Left renal cortex interstitium (tissue), 4 donors: ENCODE data around the gene SETD7. TPM values are rescaled to one million over a fixed set of nuclear protein-coding genes. Genes with fewer than 3 reads are reported as not detected.

Experiments used
- DNase-seq, 4 donors: peaks; one replicate each; pipeline ENCODE4 v3.0.0-alpha.2; 2013; ENCODE audit warnings: low read depth in 4 of 4, low spot score in 2 of 4, missing footprints in 1 of 4
- polyA plus RNA-seq, 4 donors: library from polyadenylated mRNA; unstranded; fragments of 120-200 nt; gene quantifications; one replicate each; pipeline ENCODE4 v1.2.1, GENCODE V29; 2013; ENCODE audit not compliant: insufficient read length in 4 of 4

Gene SETD7
- polyA plus RNA-seq, 4 donors, result 12.6 to 13.1 (median 12.7) TPM

DNA sequence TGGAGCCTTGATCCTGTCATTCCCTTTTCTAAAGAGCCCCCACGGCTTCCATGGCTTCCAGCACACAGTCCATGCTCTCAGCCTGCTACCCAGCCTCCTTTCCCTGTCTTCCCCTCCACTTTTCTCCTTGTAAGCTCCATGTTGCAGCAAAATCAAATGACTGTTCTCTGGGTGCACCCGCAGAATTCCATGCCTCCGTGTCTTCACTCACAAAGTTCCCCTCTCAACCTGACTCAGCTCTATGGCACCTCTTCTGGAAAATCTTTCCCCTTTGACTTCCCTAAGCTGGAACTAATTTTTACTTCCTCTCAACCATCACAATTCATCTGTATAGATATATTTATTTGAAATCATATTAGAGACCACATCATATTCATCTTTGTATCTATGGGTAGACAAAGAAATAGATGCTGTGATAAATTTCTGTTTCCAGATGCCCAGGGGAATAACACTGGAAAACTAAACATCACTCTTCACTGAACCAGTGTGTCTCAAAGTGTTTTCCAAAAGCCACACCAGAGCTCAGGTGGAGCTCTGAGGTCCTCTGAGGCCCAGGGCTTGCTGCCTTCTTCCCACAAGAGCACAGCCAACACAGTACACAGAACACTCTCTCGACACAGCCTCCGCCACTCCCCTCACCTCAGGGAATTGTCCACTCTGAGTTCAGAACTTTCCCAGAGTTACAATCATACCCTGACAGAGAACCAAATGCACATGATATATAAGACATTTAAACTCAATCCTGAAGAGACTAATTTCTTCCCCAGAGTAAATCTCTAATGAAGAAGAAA lies 3.3 kb downstream of the SETD7 start:
- DNase-seq, result no peak

DNA sequence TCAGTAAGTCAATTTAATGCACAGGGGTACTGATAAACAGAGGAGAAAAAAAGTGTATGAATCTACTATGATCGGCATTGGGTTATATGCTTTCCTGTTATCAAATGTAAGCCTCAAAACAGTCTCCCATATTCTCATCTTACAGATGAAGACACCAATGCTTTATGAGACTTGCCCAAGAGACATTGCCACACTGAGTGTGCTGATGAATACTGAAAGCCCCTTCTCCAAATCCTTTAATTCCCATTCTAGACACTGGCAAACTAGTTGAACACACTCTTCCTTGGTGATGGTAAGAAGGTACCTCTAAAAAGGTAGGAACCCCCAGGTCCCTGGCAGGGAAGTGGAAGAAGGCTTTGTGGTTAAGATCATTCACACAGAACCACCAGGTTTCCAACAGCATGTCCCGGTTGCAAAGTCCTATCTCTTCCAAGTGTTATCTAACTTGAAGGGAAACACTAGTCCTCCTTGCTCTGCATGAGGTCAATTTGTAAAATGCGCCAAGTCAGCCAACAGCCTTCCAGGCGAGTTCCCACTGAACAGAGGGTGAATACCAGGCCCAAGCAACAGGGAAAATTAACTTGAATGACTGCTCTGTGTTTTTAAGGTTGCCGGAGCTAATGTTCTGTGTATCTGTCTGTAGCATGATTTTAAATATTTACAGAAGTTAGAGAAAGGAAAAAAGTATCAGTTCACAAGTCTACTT lies 5.1 kb downstream of the SETD7 start:
- no peak for DNase-seq

DNA sequence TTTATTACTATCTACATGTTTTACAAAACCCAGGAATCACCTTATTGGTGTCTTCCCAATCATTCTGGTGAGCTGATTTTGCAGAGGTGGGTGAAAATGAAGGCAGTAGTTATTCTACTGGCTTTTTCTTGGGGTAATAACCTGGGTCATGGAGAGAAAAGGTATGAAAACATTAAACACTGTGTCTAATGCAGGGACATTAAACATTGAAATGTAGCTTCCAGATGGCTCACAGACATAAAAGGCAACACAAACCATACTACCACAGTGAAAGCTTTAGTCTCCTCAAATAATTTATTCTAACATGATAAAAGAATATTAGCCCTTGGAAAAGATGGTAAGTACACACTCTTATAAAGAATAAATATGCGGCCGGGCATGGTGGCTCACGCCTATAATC lies 8.0 kb downstream of the SETD7 start:
- no peak for DNase-seq

DNA sequence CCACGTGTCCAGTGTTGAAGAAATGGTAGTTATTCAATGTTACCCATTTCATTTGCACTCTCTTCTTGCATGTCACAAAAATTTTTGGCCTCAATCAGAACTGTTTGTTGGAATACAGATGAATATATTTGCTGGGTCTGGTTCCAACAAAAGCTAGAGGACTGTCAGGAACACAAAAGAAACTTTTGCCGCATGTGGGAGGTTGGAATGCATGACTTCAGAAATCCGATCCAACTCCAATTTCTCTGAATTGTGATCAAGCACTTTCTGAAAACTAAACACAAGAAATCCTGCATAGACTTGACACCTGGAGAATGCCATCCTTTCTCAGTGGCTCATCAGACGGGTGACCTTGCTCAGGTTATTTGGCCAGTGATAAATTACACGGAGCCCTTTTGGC lies 15.4 kb downstream of the SETD7 start:
- DNase-seq, result no peak

DNA sequence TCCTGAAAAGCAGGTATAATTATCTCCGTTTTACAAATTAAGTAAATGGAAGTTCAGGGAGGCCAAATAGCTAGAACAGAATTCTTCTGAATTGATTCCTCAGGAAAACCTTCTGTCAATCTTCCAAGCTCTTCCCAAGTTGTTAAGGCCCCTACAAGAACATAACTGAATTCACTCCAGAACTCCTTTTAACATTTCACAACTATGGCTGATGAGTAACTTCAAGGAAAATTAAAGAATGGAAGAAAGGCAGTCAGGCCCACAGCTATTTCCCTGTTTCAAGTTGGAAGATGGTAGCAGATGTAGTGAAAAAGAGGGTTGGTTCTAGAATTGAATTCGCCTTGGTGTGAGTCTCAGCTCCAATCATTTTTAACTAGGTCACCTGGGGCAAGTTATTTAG lies 15.9 kb downstream of the SETD7 start:
- DNase-seq, result no peak

DNA sequence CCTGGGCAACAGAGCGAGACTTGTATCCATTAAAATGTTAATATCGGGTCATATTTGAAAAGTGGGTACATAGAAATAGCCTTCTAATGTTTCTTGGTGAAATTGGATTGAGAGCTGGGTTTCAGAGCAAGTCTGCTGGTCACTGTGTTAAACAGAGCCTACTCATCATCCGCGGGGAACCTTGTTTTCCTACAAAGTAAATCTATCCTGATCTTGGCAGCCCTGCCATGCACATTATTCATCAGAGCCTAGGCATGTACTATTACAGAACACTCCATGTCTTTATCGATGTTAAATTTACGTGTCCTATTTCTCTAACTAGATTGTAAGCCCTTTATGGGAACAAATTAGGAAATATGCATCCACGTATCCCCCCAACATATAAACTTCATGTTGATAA lies 18.7 kb downstream of the SETD7 start:
- DNase-seq, result no peak

DNA sequence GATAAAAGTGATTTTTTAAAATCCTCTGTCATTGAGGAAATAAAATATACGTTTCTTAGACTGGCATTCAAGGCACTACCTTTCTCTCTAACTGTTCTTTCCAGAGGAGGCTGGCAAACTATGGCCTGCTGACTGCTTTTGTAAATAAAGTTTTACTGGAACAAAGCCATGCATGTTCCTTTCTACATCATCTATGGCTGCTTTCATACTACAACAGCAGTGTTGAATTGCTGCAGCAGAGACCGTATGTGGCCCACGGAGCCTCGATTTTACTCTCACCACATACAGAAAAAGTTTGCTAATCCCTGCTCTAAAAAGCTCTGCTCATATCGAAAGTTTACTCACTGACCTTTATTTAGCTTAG lies 20.2 kb downstream of the SETD7 start:
- DNase-seq, result no peak

DNA sequence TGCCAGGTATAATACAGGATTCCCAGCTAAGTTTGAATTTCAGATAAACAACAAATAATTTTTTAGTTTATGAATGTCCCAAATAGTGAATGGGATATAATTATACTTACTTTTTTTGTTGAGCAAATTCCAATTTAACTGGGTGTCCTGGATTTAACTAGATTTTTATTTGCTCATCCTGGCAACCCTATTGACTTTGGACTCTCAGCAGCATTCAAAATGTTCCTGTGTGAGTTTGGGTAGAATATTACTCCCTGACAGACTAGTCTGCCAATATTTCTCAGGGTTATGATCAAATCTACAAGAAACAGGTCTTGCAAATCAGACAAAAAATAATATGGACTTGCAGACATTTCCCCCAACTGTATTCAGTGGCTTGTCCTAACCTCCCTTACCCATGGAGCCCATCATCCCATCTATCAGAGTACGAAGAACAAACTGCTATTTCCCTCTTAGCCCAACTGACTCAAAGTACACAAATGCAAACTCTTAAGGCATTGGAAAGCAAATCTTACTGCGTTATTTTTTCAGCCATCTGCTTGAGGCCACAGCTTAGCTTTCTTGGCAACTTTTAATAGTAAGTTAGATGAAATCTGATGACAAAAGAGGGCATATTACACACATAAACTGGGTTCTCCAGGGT lies 20.7 kb downstream of the SETD7 start:
- DNase-seq, result no peak

DNA sequence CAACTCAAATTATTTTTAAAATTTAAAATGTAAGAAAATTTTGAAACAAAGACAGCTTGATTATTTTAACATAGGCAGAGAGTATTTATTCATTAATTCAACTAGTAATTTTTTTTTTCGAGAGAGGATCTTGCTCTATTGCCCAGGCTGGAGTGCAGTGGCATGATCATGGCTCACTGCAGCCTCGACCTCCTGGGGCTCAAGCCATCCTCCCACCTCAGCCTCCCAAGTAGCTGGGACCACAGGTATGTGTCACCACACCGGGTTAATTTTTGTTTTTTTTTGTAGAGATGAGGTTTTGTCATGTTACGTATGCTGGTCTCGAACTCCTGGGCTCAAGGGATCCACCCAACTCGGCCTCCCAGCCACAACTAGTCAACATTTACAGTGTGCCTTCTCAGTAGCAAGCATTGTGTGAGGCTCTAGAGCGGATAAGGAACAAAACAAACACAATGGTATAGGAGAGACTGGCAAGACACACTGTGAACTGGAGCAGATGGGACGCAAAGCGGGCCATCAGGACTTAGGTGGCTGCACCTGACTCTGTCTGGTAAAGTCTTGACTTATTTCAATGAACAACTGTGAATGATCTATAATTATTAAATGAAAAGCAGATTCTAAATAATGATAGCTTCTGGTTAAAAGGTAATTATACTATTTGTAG lies 21.6 kb downstream of the SETD7 start:
- no peak for DNase-seq

DNA sequence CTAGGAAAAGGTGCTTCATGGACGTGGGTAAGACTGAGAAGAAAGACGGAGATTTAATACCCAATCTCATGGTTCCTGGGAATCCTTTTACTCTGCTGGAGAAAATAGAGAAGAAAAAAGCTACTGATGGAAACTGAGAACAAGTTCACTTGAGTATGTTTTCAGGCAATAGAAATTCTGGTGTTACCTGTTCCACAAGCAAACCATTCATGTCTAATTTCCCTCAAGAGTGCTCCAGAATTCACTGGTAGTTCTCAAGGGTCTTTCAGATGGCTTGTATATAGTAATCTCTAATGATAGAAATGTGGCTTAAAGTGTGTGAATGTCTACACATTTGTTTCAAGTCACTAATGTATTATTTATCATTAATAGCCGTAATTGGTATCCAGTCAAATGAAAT lies 22.5 kb downstream of the SETD7 start:
- DNase-seq, result no peak

DNA sequence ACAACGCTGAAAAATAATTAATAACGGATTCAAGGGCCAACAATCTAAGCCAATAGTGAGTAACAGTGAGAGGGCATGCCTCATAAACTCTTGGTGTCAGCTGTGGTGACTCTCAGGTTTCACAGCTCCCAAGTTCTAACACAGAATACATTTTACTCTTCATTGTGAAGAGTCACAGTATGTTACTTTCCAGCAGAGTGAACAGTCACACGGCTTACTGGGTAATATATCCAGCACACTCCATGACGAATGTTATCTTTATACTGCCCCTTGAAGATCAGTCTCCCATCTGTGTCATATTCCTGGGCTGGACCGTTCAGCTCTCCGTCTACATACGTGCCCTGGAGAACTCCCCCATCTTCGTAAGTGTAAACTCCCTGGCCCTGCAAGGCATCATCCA lies 23.1 kb downstream of the SETD7 start:
- peak in 1 of 4 donors; percentile 62 for DNase-seq

DNA sequence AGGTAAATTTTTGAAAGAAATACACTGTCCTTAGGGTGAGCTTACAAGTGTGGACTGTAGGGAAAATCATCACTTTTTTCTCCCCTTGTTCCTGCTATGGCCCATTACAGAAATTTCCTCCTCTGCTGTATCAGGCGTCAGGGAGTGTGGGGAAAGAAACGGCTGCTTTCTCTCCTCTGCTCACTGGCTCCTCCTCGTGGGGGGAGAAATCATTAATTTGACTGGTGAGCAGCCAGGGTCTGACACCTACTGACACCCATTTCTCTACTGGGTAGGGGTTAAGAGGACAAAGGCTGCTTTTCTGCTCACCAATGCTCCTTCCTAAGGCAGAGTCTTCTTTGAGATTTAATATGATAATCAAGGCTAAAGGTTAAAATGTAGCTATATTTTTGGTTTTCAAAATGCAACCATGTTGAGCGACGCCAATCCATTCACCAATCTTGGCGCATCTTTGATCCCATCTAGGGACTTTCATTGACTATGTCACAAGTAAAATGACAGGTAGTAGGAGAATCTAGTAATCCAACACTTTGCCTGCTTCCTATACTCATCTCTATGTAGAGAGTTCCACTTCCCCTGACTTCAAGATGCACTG lies 25.1 kb downstream of the SETD7 start:
- no peak for DNase-seq

DNA sequence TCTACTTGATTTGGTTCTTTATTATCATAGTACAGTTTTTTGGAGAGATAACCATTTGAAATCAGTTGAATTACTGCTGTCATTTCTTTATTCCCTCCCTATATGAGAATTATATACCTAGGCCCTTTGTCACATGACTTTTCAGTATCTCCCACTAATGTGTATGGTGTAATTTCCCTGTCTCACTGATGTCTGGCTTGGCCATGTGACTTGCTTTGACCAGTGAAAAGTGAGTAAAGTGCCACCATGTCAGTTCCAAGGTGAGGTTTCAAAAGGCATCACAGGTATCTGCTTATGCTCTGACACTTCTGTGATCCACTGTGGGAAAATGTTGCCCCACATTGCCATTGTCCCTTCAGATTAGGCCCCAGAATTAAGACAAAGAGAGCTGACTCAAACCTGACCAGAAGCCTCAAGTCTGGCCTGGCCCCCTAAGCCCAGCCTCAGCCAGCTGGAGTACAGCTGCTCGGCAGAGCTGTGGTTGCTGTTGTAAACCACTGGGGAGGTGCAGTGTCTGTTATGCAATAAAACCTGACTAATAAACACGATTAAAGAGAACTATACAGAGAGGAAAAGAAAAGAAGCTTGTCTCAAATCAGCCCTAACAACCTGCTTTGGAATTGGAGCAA lies 27.5 kb downstream of the SETD7 start:
- DNase-seq, result no peak

DNA sequence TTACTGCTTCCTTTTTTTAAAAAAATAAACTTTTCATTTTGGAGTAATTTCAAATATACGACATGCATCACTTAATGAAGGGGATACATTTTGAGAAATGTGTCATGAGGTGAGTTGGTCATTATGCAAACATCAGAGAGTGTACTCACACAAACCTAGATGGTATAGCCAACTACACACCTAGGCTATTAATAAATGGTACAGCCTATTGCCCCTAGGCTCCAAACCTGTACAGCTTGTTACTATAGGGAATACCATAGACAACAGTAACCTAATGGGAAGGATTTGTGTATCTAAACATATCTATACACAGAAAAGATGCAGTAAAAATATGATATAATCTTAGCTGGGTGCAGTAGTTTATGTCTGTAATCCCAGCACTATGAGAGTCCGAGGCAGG lies 29.1 kb downstream of the SETD7 start:
- no peak for DNase-seq

DNA sequence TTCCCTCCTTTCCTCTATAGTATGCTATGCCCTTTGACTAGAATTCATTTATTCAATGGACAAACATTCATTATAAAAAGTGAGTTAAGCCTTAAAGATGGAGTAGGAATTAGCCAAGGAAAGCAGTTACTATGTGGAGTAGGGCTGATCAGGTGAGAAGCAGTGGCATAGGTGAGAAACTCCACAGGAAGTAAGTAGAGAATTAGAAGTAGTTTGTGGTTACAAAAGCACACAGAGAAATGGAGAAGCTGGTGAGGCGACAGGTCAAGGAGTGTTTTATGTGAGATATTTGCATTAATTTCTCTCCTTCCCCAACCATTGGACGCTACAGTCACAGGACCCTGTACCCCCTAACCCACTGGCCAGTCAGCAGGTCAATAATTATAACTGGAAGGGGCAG lies 30.6 kb downstream of the SETD7 start:
- no peak for DNase-seq

DNA sequence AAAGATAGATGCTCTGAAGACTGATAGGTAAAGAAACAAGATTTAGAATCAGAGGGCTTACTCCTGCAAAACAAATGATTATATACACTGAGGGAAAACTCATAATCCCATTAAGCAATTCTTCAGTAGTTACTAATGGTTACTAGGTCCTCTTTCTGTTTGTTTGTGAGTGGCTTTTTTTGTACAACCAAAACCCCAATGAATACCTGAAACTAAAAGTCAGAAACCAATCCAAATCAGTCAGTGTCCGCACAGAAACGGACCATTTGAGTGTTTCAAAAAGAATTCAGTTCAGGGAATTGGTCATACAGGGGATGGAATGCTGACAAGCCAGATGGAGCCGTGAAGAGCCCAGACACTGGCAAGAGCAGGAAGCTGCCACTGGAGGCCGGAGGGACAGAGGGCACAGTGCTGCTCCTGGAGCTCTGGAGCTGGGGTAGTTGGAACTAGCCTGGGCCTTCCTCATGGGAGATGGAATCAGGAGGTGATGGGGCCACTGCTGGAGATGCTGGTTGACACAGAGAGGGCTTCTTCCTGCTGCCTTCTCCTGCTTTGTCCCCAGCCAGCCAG lies 31.9 kb downstream of the SETD7 start:
- DNase-seq, result no peak

DNA sequence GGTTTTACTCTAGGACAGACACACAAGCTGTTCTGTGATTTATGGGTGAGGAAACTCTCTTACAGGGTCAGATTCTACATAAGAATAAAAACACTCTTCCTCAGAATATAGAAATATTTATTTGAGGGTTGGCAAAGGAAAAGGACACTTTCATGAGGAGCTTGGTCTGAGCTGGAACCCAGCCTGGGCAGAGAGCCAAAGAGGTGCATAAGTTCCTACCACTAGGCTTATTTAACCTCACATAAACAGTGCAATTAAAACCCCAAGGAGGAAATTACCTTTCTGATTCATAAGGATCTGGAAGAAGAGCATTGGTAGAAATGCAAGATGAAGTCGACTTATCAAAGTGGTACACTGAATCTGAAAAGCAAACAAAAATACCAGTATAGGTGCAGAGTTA lies 32.9 kb downstream of the SETD7 start:
- no peak for DNase-seq

DNA sequence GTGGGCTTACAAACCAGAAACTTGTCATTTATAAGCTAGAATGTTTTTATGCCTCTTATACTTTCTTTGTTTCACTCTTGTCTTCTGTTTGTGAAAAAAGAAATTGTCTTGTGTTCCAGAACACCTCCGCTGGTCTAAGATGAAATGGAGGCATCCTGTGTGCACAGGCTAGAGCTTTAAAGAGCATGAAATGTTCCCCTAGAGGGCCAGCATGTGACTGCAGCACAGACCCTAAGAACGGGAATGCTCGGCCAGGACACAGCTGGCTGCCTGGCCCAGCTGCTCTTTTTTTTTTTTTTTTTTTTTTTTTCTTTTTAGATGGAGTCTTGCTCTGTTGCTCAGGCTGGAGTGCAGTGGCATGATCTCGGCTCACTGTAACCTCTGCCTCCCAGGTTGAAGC lies 33.6 kb downstream of the SETD7 start:
- DNase-seq, result no peak

DNA sequence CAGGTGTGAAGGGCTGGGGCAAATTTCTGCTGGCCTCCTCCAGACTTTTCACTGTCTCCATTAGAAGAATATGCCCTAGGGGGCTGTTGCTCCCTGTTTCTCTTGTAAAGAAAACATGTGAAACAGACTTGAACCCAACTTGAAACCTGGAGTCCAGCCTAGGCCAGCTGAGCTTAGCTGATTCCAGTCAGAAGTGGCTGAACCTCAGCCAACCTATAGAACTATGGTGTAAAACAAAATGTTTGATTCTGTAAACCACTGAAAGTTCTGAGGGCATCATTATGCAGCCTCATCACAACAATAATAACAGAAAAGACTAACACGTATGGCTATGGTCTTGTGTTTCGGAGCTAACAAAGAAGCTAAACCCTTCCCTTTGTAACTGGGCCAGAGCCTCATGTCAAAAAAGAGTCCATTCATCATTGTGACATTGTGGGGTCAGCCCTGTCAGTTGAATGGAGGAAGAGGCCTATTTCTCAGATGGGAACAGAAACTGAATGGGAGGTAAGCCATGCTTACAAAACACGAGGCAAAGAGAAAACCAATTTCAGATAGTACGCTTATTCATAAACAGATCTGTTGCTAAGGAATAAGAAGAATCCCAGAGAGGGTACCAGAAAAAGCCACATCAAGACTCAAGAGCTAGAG lies 34.1 kb downstream of the SETD7 start:
- no peak for DNase-seq

DNA sequence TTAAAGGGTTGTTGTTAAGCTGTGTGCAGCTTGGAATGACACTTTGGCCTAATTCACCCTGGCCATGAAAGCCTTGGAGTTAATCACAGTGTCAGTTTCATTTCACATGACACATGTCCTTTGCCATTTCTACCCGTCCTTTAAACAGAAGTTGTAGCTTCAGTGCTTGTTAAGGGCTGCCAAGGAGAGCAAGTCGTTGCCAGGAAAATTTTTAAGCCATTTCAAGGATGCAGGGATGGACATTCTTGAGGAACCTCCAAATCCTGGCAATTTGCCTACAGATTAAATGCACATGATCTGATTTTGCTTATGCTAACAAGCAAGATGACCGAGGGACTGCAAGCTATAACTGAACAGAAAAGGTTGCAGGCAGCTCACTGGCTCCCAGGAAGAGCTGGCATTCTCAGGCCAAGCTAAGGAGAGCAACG lies 40.5 kb downstream of the SETD7 start:
- DNase-seq, result no peak
